Lung microvascular endothelial cell (primary cell): ENCODE data around the gene SNX25. TPM values are rescaled to one million over a fixed set of nuclear protein-coding genes. Genes with fewer than 3 reads are reported as not detected.
A peak's percentile ranks its signal among the peaks of the same experiment; 100 is the strongest.

ENCODE experiments used
- DNase-seq, 2 donors: peaks; one replicate each; pipeline versions ENCODE4 v3.0.0 to v3.0.0-alpha.2; 2010; ENCODE audit warnings: low read depth in 2 of 2
- total RNA-seq: library from RNA; depleted of rRNA; stranded (reverse); fragments of >200 nt; gene quantifications from 2 replicates; pipeline ENCODE4 v1.2.1, GENCODE V29; 2014

Gene SNX25
- total RNA-seq, 1 donor from 2014 or later, result 59.5 TPM

DNA sequence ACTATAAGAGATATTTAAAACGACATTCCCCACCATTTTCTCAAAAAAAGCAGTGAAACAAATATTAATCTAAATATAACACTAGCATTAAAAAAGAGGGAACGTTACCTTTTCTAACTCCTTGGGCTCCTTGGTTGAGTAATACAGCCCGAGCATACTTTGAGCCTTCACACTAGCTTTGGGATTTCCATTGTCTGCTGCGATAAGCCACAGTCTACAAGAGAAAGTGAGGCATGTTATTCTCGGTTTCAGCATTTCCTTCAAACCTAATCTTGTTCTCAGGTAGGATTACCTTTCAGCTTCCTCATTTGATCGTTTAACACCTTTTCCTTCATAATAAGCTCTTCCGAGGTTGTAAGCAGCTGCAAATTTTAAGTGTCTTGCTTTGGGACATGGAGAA is 164.6 kb downstream of the SNX25 start:
- DNase-seq, result no peak

DNA sequence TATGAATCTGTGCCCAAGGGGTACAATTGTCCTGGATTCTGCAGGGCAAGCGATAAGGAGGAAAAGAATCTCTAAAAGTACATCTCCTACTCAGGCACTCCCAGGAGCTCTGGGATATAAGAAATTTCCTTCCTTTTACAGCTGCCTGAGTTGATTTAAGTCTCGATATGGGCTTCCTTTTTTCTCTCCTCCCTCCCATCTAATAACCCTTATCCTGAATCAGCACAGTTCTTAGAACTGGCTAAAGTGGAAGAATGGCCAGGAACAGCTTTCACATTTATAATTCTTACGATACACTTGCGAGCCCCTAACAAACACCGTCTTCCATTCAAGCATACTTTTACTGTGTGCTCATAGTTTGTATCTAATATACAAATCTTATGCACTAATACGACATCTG is 165.2 kb downstream of the SNX25 start:
- DNase-seq, result no peak

DNA sequence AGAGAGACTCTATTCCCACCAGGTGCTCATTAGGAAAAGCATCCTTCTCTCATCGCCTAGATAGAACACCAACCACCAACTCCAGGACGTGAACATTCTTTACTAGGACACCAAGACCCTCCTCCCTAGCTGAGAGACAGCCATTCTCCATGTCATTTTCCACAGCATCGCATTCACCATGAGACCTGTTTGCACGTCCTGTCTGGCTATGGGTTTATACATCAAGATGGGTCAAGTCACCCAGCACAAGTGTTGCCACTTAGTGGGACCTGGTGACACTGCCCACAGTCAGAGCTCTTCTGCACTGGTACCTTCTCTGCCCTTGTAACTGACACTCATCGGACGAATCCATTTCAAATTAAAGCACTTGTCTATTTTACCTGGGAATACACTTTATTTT is 168.9 kb downstream of the SNX25 start:
- no peak for DNase-seq

GRCh38 chr4:185379326-185380295 is 170.2 kb downstream of the SNX25 start:
- no peak for DNase-seq

DNA sequence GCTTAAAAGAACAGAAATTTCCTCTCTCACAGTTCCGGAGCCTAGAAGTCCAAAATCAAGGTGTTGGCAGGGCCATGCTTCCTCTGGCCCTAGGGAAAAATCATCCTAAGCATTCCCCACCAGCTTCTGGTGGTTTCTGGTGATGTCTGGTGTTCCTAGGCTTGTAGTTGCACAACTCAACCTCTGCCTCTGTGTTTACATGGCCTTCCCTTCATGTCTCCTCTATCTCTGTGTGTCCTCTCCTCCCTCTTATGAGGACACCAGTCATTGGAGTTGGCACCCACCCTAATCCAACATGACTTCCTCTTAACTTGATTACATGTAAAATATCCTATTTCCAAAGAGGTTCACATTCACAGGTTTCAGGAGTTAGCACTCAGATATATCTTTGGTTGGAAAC is 170.9 kb downstream of the SNX25 start:
- no peak for DNase-seq

DNA sequence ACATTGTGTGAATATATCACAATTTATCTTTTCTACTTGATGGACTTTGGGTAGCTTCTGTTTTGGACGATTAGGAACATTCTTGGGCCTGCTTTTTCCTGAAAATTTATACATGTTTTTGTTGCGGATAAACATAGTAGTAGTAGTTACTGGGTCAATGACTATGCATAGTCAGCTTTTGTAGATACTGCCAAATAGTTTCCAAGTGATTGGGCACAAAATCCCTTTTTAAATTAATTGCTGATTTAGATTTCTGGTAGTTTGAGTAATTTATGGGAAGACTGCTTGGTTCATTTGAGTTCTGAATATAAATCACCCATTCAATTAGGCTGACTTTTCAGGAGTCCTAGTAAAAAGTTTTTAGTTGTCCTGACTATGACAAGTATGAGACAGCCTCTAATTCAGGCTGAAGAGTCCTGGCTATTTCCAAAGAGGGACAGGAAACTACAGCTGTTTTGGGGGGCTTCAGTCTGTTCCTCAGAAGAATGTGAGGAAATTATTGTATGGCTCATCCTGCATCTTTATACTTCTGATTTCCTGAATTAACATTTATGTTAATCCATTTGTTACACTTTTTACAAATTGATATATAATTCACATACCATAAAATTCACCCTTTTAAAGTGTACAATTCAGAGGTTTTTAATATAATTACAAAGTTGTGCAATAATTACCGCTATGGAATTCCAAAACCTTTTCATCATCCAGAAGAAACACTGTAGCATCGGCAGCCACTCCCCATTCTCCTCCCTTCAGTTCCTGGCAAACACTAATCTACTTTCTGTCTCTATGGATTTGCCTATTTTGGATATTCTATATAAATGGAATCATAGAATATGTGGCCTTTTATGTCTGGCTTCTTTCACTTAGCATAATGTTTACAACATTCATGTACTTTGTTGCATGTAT is 172.1 kb downstream of the SNX25 start:
- no peak for DNase-seq

- DNase-seq, result no peak
These were observed 173.4 kb downstream of the SNX25 start for GRCh38 chr4:185382754-185383153.

GRCh38 chr4:185383451-185383850 is 174.1 kb downstream of the SNX25 start:
- DNase-seq, result no peak

- DNase-seq, result no peak
These were observed 174.7 kb downstream of the SNX25 start for GRCh38 chr4:185384061-185384460.

- peak; percentile 69 to 97 for DNase-seq
These were observed 175.5 kb downstream of the SNX25 start for GRCh38 chr4:185384930-185385331.

DNA sequence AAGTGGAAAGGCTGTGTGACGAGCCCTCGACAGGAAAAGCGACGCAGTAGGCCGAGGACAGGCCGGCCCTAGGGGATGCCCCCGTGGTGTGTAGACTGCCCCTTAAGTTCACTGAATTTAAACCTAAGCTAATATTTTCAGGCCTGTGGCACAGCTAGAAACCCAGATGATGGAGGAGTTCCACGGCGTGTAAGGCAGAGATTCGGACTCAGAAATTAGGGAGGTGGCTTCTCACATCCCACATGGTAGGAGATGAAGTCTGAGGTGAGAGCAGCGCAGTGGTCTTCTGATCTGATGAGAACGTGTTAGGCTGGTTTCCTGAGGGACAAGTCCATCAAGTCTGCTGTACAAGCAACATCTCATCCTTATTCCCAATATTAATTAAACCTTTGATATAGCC is 178.6 kb downstream of the SNX25 start:
- no peak for DNase-seq

GRCh38 chr4:185390941-185391340 is 181.5 kb downstream of the SNX25 start:
- no peak for DNase-seq

- DNase-seq, result no peak
These were observed 182.8 kb downstream of the SNX25 start for GRCh38 chr4:185392156-185392555.

DNA sequence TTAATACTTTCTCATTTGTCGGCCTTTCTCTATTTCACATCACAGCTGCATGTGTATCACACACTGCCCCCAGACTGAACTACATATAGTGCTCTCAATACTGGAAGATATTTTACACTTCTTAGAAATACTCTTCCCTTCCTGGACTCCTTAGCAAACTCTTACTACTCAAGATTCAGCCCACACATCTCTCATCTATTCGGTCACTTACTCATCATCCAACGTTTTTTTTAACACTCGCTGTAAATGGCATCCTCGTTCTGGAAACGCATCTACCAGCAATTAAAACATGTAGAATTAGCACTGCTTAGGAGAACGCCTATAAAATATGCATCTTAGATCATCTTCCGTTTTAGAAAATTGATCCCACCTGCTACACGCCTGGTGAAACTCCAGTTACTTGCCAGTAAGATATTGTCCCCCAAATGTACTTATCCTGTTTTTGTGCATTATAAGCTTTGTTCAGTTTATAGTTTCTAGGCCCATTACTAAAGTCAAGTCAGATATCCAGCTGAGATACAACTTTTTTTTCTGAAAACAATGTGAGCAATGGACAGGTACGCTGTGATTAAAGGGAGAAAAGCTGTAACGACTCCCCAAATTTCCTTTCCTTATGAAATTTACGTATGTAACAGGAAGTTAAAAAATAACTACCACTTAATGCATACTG is 185.3 kb downstream of the SNX25 start:
- no peak for DNase-seq

GRCh38 chr4:185395238-185395955 is 186.0 kb downstream of the SNX25 start, which contains the start of gene LRP2BP:
Gene LRP2BP (minus strand): TSS chr4:185395924. CDS start chr4:185378186, 17,738 bp downstream.
- peak; percentile 39 to 47 for DNase-seq

DNA sequence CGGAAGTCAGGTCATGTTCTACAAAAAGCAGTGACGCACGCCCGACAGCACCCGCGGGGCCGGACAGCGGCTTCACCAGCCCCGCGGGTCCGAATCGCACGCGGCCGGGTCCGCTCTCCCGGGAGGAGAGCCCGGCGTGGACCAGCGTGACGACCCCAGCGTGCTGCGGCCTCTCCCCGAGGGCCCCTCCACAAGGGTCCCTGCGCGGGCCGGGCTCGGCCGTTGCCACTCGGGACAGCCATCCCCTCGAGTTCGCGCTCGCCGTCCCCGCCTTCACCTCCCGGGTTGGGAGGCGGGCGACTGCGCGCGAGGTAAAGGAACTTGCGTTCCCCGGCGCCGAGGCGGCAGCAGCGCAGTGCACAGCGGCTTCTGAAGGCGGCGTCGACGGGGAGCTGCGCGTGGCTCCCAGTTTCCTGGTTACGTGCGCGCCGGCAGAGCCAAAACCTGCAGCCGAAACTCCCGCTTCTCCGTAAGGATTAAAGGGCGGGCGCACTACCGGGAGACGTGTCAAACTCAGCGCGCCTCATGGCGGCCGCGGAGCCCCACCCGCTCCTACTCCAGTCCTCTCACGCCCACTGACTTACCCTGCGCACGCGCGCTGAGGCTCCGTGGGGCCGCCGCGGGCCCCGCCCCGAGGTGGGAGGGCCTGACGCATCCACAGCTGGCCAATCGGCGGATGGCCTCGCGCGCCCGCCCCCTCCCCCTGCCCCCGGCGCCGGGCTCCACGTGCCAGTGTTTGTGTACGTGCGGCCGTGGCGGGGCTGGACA is 186.7 kb downstream of the SNX25 start:
- peak; percentile 97 to 98 for DNase-seq

DNA sequence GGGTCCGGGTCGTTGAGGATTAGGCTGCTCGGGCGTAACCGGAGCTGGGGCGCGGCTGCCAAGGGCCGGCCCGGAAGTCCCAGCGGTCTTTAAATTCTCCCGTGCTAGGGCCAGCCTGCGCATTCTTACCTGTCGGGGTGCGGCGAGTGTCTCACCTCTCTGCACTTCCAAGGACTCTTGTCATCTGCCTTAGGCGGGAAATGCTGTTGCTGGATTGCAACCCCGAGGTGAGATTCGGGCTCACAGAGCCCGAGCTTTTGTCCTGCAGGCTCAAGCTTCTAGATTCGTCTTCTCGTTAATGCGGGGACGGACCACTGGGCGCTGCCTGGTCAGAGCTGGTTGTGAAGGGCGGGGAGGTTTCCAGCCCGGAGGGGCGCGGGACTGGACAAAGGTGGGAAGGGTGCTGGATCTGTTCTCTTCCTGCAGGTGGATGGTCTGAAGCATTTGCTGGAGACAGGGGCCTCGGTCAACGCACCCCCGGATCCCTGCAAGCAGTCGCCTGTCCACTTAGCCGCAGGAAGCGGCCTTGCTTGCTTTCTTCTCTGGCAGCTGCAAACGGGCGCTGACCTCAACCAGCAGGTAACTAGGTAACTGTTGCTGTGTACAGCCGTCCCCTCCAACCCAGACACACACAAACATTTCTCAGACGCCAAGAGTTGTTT is 187.5 kb downstream of the SNX25 start, which contains the start of gene ANKRD37:
ANKRD37 (plus strand) TSS at position 118 of the 662 bp plus-strand sequence; CDS start at position 201, 83 bp downstream.
- peak; percentile 53 to 69 for DNase-seq

DNA sequence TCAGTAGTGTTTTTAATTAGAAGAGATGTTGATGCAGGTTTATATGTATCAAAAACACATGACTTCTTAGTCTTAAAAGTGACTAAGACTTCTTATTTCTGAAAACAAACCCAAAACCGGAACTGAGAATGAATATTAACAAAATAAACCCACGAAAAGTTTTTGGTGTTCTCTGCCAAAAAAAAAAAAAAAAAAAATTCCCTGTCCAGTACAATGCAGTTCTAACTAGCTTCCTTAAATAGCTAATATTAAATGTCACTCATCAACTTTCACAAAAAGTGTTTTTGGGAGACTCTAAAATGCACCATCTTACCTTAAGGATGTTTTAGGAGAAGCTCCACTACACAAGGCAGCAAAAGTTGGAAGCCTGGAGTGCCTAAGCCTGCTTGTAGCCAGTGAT is 189.2 kb downstream of the SNX25 start:
- DNase-seq, result no peak

DNA sequence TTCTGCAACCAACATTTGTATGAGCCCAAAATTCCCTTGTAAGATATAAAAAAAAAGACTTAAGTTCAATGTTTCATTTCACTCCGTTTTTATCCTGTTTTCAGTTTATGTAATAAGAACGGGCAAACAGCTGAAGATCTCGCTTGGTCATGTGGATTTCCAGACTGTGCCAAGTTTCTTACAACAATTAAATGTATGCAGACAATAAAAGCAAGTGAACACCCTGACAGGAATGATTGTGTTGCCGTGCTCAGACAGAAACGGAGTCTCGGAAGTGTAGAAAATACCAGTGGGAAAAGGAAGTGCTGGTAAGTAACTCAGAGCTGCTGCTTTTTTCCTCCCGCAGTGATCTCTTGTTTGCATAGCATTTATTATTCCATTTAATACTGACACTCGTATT is 190.1 kb downstream of the SNX25 start:
- peak in 1 of 2 donors; percentile 69 for DNase-seq
